ENCODE data around the gene CCDC175.

Gene CCDC175

DNA sequence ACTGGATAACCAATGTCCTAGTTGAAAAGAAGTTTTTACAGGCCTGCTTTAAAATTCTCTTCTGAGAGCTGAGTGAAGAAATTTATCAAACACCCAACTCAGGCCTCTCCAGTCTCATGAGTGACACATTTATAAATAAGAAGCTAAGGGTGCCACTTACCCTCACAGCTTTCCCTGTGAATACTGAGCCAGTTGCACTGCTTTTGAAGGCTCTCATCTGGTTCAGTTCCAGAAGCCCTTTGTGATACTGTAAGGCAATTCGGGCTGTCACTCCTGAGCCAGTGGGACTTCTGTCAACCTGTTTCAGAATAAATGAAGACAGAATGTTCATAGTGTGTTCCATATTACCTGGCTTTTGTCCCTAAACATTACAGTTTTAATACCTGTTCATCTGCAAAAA lies 100.9 kb downstream of the CCDC175 start:
- Histone ChIP-seq H3K9ac (ENCODE audit: insufficient read length) (no peak overlapping the region), H3K9me3 (ENCODE audit: low read depth, low read length) (no peaks in the 10 kb centered on the region), H3K36me3 (ENCODE audit: insufficient read depth, low read length) (peaks cover 58% of the 10 kb centered on the region), H3K4me3 (no peak overlapping the region), H3K27ac (no peak overlapping the region)
- DNase-seq (ENCODE audit: low read depth, low spot score) = no peak
- no peak for TF ChIP-seq FOXP2 (optimal IDR thresholded peaks at IDR 0.05; ENCODE audit: control extremely low read depth, extremely low read length, insufficient read depth)
- TF ChIP-seq EZH2 (IDR thresholded peaks at IDR 0.05) = no peak
- TF ChIP-seq POLR2AphosphoS5 (IDR thresholded peaks at IDR 0.05; ENCODE audit: borderline replicate concordance, low read depth, low read length) = no peak

DNA sequence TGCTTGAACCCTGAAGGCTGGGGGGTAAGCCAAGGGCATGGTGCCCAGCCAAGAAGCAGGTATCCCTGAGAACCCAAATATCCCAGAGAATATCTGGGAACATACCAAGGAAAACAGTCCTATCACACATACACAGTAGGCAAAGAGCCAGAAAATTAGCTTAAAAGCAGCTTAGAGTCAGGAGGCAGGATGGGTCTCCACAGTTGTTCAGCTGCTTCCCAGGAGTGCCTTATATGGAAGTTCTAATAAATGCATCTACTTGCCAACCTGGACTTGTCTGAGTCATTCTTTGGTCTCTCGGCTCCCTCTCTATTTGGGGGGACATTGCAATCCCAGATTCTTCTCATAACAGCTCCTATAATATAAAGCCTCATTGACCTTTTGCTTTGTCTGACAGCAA lies 102.4 kb downstream of the CCDC175 start:
- DNase-seq (ENCODE audit: low read depth, low spot score) = no peak
- TF ChIP-seq POLR2AphosphoS5 (IDR thresholded peaks at IDR 0.05; ENCODE audit: borderline replicate concordance, low read depth, low read length) = no peak
- TF ChIP-seq EZH2 (IDR thresholded peaks at IDR 0.05) = no peak
- no peak for TF ChIP-seq FOXP2 (optimal IDR thresholded peaks at IDR 0.05; ENCODE audit: control extremely low read depth, extremely low read length, insufficient read depth)
- H3K27ac ChIP-seq = no peak overlapping the region
- H3K9me3 ChIP-seq (ENCODE audit: low read depth, low read length) = no peaks in the 10 kb centered on the region
- H3K9ac ChIP-seq (ENCODE audit: insufficient read length) = no peak overlapping the region
- H3K36me3 ChIP-seq (ENCODE audit: insufficient read depth, low read length) = peaks cover 69% of the 10 kb centered on the region
- H3K4me3 ChIP-seq = no peak overlapping the region

- H3K9ac ChIP-seq (ENCODE audit: insufficient read length) = no peak within 1 kb of the TSS
- H3K9me3 ChIP-seq (ENCODE audit: low read depth, low read length) = no peaks in the 10 kb centered on the region
- TF ChIP-seq EZH2 (IDR thresholded peaks at IDR 0.05) (no peak), POLR2AphosphoS5 (IDR thresholded peaks at IDR 0.05; ENCODE audit: borderline replicate concordance, low read depth, low read length) (no peak), FOXP2 (optimal IDR thresholded peaks at IDR 0.05; ENCODE audit: control extremely low read depth, extremely low read length, insufficient read depth) (no peak)
- no peak within 1 kb of the TSS for H3K4me3 ChIP-seq
- H3K36me3 ChIP-seq (ENCODE audit: insufficient read depth, low read length) = peaks cover 30% of the 10 kb centered on the region
- no peak for DNase-seq (ENCODE audit: low read depth, low spot score)
- no peak within 1 kb of the TSS for H3K27ac ChIP-seq
Measured at GRCh38 chr14:59465316-59466135, 111.1 kb downstream of the CCDC175 start, which contains the start of gene GPR135. TSS of gene GPR135 (minus strand) at chr14:59465380. CDS start at chr14:59465226, 154 bp downstream.

- TF ChIP-seq FOXP2 (optimal IDR thresholded peaks at IDR 0.05; ENCODE audit: control extremely low read depth, extremely low read length, insufficient read depth) (no peak), POLR2AphosphoS5 (IDR thresholded peaks at IDR 0.05; ENCODE audit: borderline replicate concordance, low read depth, low read length) (no peak), EZH2 (IDR thresholded peaks at IDR 0.05) (no peak)
- Histone ChIP-seq H3K4me3 (no peak overlapping the region), H3K9ac (ENCODE audit: insufficient read length) (no peak overlapping the region), H3K27ac (no peak overlapping the region), H3K36me3 (ENCODE audit: insufficient read depth, low read length) (peaks cover 22% of the 10 kb centered on the region), H3K9me3 (ENCODE audit: low read depth, low read length) (no peaks in the 10 kb centered on the region)
- DNase-seq (ENCODE audit: low read depth, low spot score) = no peak
Measured at GRCh38 chr14:59464486-59465315, 111.9 kb downstream of the CCDC175 start.

DNA sequence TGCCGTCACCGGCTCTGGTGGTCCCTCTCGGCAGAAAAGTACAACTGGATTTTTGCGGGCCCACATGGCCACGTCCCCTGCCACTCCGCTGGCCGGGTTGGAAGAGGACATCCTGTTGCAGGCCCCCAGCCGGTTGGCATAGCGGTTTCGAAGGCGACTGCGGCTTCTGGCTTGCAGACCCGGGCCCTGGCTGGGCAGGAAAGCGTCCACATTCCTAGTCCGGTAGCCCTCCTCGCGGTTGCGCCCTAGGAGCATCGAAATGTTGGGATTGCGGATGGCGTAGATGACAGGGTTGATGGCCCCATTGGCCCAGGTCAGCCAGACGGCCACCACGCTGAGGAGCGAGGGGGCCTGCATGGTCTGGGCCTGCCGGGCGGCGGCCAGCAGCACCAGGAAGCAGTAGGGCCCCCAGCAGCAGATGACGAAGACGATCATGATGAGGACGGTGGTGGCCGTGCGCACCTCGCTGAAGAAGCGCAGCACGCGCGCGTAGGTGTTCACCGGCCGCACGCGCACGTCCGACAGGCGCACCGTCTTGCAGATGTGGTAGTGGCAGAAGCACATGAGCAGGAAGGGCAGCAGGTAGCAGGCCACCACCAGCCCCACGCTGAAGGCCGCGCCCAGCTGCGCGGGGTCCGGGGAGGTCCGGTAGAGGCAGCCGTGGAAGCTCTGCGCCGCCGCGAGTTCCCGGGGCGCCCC lies 112.7 kb downstream of the CCDC175 start:
- Histone ChIP-seq H3K36me3 (ENCODE audit: insufficient read depth, low read length) (peaks cover 20% of the 10 kb centered on the region), H3K27ac (no peak overlapping the region), H3K9me3 (ENCODE audit: low read depth, low read length) (no peaks in the 10 kb centered on the region), H3K9ac (ENCODE audit: insufficient read length) (no peak overlapping the region), H3K4me3 (no peak overlapping the region)
- no peak for DNase-seq (ENCODE audit: low read depth, low spot score)
- TF ChIP-seq FOXP2 (optimal IDR thresholded peaks at IDR 0.05; ENCODE audit: control extremely low read depth, extremely low read length, insufficient read depth) = no peak
- no peak for TF ChIP-seq EZH2 (IDR thresholded peaks at IDR 0.05)
- TF ChIP-seq POLR2AphosphoS5 (IDR thresholded peaks at IDR 0.05; ENCODE audit: borderline replicate concordance, low read depth, low read length) = no peak

DNA sequence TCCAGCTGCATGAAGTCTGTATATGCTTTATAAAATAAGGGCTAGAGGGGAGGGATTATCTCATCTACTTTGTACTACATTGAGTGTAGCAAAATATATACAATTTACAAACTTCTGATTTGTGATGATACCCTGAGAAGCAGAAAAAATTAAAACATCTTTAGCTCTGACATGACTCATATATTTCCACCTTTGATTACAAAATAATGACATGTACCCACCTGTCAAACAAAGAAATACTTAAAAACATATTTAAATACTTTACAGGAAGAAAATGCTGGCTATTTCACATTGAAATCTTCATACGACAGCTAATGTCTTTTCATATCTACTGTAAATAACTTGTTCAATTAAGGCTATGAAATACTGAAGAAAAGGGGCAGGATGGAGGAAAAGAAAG lies 114.7 kb downstream of the CCDC175 start:
- H3K36me3 ChIP-seq (ENCODE audit: insufficient read depth, low read length) = peaks cover 36% of the 10 kb centered on the region
- no peak overlapping the region for H3K27ac ChIP-seq
- H3K9me3 ChIP-seq (ENCODE audit: low read depth, low read length) = no peaks in the 10 kb centered on the region
- no peak for DNase-seq (ENCODE audit: low read depth, low spot score)
- no peak overlapping the region for H3K9ac ChIP-seq (ENCODE audit: insufficient read length)
- H3K4me3 ChIP-seq = no peak overlapping the region
- TF ChIP-seq FOXP2 (optimal IDR thresholded peaks at IDR 0.05; ENCODE audit: control extremely low read depth, extremely low read length, insufficient read depth) (no peak), EZH2 (IDR thresholded peaks at IDR 0.05) (no peak), POLR2AphosphoS5 (IDR thresholded peaks at IDR 0.05; ENCODE audit: borderline replicate concordance, low read depth, low read length) (no peak)

GRCh38 chr14:59460378-59460777 lies 116.2 kb downstream of the CCDC175 start:
- Histone ChIP-seq H3K4me3 (no peak overlapping the region), H3K36me3 (ENCODE audit: insufficient read depth, low read length) (peaks cover 49% of the 10 kb centered on the region), H3K27ac (no peak overlapping the region), H3K9me3 (ENCODE audit: low read depth, low read length) (no peaks in the 10 kb centered on the region), H3K9ac (ENCODE audit: insufficient read length) (no peak overlapping the region)
- TF ChIP-seq POLR2AphosphoS5 (IDR thresholded peaks at IDR 0.05; ENCODE audit: borderline replicate concordance, low read depth, low read length) = no peak
- no peak for TF ChIP-seq FOXP2 (optimal IDR thresholded peaks at IDR 0.05; ENCODE audit: control extremely low read depth, extremely low read length, insufficient read depth)
- no peak for TF ChIP-seq EZH2 (IDR thresholded peaks at IDR 0.05)
- no peak for DNase-seq (ENCODE audit: low read depth, low spot score)

- TF ChIP-seq EZH2 (IDR thresholded peaks at IDR 0.05) (no peak), POLR2AphosphoS5 (IDR thresholded peaks at IDR 0.05; ENCODE audit: borderline replicate concordance, low read depth, low read length) (no peak), FOXP2 (optimal IDR thresholded peaks at IDR 0.05; ENCODE audit: control extremely low read depth, extremely low read length, insufficient read depth) (no peak)
- H3K4me3 ChIP-seq = no peak overlapping the region
- no peak for DNase-seq (ENCODE audit: low read depth, low spot score)
- peaks cover 41% of the 10 kb centered on the region for H3K36me3 ChIP-seq (ENCODE audit: insufficient read depth, low read length)
- H3K9me3 ChIP-seq (ENCODE audit: low read depth, low read length) = no peaks in the 10 kb centered on the region
- no peak overlapping the region for H3K27ac ChIP-seq
- H3K9ac ChIP-seq (ENCODE audit: insufficient read length) = no peak overlapping the region
Measured at GRCh38 chr14:59458486-59458885, 118.1 kb downstream of the CCDC175 start.
